GM13976 (cell line): ENCODE measurements around the gene ITPA.
"Not testable (repeated sequence)": the region's sequence is repeated elsewhere in the genome, so short reads cannot be mapped to it uniquely, and the experiment has no call there.

Source experiments
- DNase-seq: peaks from one replicate; pipeline ENCODE4 v3.0.0; 2012; ENCODE audit warnings: low spot score
- in situ Hi-C: fragments of 300-500 bp; cut with MboI; formaldehyde crosslinking; loops from one replicate; pipeline ENCODE4 v1.12.0; 2022; ENCODE audit warnings: low sequenced_read_pairs, mixed read lengths, inconsistent platforms; ENCODE audit not compliant: unreplicated experiment
- TF ChIP-seq, protein P1 (sequence below): IDR thresholded peaks from 2 replicates; pipeline ENCODE4 v1.5.1; 2012; ENCODE audit warnings: borderline replicate concordance, mild to moderate bottlenecking; ENCODE audit not compliant: insufficient read depth; ENCODE audit errors: extremely low read depth, missing control alignments, control extremely low read depth

ITPA gene

DNA sequence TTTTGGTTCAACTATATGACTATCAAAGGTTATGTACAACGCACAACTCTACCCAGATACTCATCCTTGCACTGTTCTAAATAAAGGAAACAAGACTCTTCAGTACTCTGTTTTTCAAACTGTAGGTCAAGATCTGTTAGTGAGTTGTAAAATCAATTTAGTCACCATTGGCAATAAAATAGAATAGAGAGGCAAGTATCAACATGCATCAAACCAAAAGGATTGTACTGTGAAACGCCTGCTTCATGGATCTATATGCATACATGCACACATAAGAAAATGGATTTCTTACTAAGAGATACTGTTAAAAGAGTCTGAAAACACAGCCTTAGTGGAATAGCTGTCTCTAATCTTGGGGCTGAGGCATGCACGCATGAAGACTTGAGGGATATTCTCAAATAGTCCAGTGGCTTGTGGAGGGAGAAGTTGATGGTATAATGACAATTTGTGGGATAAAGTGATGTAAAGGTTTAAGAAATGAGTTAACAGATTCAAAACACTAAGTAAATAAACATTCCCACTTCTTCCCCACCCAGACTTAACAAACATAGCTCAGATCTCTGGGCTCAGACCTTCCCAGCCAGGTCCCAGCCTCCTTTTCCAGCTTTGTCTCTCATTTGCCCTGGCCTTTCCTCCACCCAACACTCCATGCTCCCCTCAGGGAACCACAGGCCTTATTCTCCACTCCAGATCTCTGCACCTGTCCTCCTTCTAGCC is 25.2 kb upstream of the ITPA start:
- DNase-seq: no peak
- TF ChIP-seq, protein P1, sequence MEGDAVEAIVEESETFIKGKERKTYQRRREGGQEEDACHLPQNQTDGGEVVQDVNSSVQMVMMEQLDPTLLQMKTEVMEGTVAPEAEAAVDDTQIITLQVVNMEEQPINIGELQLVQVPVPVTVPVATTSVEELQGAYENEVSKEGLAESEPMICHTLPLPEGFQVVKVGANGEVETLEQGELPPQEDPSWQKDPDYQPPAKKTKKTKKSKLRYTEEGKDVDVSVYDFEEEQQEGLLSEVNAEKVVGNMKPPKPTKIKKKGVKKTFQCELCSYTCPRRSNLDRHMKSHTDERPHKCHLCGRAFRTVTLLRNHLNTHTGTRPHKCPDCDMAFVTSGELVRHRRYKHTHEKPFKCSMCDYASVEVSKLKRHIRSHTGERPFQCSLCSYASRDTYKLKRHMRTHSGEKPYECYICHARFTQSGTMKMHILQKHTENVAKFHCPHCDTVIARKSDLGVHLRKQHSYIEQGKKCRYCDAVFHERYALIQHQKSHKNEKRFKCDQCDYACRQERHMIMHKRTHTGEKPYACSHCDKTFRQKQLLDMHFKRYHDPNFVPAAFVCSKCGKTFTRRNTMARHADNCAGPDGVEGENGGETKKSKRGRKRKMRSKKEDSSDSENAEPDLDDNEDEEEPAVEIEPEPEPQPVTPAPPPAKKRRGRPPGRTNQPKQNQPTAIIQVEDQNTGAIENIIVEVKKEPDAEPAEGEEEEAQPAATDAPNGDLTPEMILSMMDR: no peak
- in situ Hi-C loops: no loop called here

DNA sequence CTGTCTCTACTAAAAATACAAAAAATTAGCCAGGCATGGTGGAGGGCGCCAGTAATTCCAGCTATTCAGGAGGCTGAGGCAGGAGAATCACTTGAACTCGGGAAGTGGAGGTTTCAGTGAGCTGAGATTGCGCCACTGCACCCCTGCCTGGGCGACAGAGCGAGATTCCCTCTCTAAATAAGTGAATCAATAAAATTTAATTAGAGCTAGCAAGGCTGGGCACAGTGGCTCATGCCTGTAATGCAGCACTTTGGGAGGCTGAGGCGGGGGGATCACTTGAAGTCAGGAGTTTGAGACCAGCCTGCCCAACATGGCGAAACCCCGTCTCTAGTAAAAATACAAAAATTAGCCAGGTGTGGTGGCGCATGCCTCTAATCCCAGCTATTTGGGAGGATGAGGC is 21.4 kb upstream of the ITPA start:
- DNase-seq, in situ Hi-C loops: not testable (repeated sequence)

DNA sequence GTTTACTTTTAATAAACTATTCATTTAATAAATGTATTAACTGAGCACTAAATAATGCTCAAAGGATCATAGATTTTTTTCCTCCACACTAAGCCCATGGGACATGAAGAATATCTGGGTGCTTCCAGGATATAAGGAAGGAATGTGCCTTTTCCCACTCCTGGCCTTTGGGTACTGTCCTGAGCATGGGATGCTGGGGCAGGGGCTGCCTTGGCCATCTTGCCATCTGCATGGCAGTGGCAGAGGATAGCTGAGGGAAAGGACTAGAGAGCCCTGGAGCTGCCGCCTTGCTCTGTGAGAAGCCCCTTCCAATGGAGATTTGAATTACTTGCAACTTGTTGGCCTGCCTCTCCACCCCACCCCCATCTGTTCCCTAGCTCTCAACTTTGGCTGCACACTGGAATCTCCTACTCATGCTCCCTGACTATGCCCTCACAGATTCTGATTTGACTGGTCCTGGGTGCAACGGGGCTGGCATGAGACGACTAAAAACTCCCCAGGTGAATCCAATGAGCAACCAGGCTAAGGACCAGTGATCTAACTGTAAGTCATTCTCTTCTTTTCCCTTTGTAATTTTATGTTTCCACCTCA is 20.4 kb upstream of the ITPA start:
- no peak for DNase-seq
- TF ChIP-seq, protein P1: no peak
- in situ Hi-C loops: no loop called here

DNA sequence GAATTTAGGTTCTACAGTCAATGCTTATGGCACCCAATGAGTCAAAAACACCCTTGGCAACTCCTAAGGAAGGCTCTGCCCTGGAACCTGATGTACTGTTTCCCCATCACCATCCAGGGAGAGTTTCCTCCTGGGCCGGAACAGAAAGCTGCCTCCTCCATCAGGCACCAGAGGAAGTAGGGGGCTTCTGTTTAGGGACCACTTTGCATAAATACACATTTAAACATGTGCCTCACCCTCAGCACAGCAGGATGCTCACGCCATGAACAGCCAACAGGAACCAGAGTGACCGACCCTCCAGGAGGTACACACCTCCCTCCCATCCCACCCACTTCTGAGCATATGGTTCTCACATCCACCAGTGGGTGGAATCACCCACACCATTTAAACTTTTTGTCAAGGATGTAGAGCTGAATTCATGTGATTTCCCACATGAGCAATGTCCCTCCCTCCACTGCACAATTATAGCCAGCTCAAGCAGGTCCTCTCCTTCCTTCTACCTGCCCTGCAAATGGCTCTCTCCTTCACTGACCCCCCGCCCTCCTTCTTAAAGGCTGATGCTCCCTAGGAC is 19.7 kb upstream of the ITPA start:
- TF ChIP-seq, protein P1: no peak
- no peak for DNase-seq
- in situ Hi-C loops: no loop called here

DNA sequence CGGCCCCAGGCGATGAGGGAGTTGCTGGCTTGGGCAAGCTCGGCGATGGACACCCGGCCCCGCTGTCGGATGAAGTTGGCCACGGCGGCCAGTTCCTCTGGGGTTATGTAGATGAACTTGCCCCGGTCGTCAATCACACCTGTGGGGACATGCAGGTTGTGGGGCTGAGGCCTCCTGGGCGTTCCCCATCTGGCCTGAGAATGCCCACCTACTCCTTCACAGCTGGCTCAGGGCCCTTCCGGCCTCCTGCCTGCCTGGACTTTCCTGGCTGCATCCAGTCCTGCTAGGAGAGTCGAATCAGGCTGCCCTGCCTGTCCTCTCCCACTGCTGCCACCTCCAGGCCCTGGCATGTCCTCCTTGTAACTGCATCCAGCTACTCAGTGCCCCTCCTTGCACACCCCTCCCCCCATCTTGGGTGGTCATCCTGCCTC is 18.6 kb upstream of the ITPA start:
- DNase-seq: no peak
- in situ Hi-C loops: no loop called here

DNA sequence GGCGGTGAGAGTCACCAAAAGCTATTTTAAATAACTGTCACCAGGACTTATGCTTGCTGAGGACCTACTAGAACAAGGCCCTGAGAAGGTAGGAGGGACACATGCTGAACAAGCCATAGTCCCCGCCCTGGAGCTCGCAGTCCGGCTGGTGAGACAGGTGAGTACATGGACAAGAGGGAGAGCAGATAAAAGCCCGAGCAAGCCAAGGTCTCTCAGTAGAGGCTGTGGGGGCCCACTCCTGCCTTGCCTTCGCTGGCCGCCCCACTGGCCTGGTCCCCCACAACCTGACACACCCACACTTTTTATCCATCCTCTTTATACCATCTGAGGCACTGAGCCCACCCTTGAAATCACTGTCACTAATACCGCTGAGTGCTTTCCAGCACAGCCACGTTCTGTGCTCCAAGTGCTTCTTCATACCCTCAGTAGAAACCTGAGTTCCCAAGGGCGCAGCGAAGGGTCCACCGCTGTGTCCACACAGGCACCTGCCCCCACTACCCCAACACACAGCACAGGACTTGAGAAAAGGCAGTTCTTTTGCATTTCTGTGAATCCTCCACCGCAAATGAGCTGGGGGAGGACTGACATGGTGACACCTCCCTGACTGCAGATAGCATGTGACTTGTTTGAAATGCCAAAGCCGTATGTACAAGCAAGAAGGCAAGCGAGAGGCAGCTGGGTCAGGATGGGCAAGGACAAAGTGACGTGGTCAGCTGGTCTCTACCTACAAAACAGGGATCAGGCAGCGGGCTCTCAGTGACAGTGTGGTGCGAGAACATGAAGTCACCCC is 16.9 kb upstream of the ITPA start:
- DNase-seq: no peak
- TF ChIP-seq, protein P1: no peak
- in situ Hi-C loops: no loop called here

More for the DNA sequence above, 18.6 kb upstream of the ITPA start:
- TF ChIP-seq, protein P1: no peak
